HCT116 (cell line): ENCODE results near the gene SOX6. TPM values are rescaled to one million over a fixed set of nuclear protein-coding genes. Genes with fewer than 3 reads are reported as not detected.

Experiments used
- ATAC-seq: fragments of 200-7000 bp; cut with Tn5 transposase; 2 replicates; pipeline ENCODE4 v1.9.1; 2020; ENCODE audit warnings: mild to moderate bottlenecking, moderate library complexity
- BruUV-seq: library from RNA; stranded (reverse); fragments of 400-500 nt; replicated peaks from 2 replicates; lab custom pipeline; 2021; lab: Mats Ljungman, UMichigan
- CTCF ChIA-PET: fragments of 300-600 bp; sonication (Branson Sonifier 250); formaldehyde crosslinking; loops from one replicate; lab custom pipeline; 2021; ENCODE audit warnings: antibody characterized with exemption; lab: Charles Lee
- POLR2A ChIA-PET: fragments of 300-600, 350-600 bp; sonication (Branson Sonifier 250); formaldehyde crosslinking; loops from one replicate; lab custom pipeline; 2021; ENCODE audit warnings: antibody characterized with exemption; lab: Charles Lee
- RAD21 ChIA-PET, 2 experiments: fragments of 300-600 bp; sonication (Branson Sonifier 250); formaldehyde crosslinking; loops; one replicate each; lab custom pipeline; 2023; ENCODE audit warnings: low total read pairs in 2 of 2; ENCODE audit not compliant: uncharacterized antibody in 2 of 2, unreplicated experiment in 2 of 2, low non-redundant PET in 1 of 2; lab: Charles Lee
- DNase-seq: peaks from one replicate; pipeline ENCODE4 v3.0.0-alpha.2; 2010; ENCODE audit warnings: low read depth, low spot score
- H2AFZ ChIP-seq: fragments of 200-600 bp; shearing (Covaris generic), sonication (generic); 2 replicates; pipeline ENCODE4 v1.6.1; 2017; ENCODE audit warnings: low read depth, mixed run types, mixed read lengths, antibody characterized with exemption, low read length; ENCODE audit not compliant: poor library complexity, severe bottlenecking
- H3K27ac ChIP-seq: 2 replicates; pipeline ENCODE4 v1.5.1; 2012; ENCODE audit warnings: low read depth, low read length
- H3K27me3 ChIP-seq: fragments of 200-600 bp; sonication (generic); 2 replicates; pipeline ENCODE4 v1.6.1; 2016; ENCODE audit warnings: mixed run types, low read length, mixed read lengths; ENCODE audit not compliant: insufficient read depth
- H3K36me3 ChIP-seq, 2 experiments: fragments of 200-500 bp in 1 of 2; fragments of 200-600 bp in 1 of 2; sonication (Bioruptor generic) in 1 of 2; sonication (generic) in 1 of 2; 2 replicates each; pipeline versions ENCODE4 v1.5.1 to v1.6.1; 2014 to 2016; ENCODE audit warnings: low read length in 2 of 2, inconsistent platforms in 1 of 2, mixed read lengths in 1 of 2, mixed run types in 1 of 2; ENCODE audit not compliant: insufficient read depth in 2 of 2, control insufficient read depth in 1 of 2
- H3K4me1 ChIP-seq, 2 experiments: fragments of 200-600 bp in 1 of 2; sonication (generic) in 1 of 2; 2 replicates each; pipeline versions ENCODE4 v1.5.1 to v1.6.1; 2012 to 2017; ENCODE audit warnings: low read length in 2 of 2, inconsistent platforms in 1 of 2, mild to moderate bottlenecking in 1 of 2, mixed read lengths in 1 of 2, mixed run types in 1 of 2, moderate library complexity in 1 of 2; ENCODE audit not compliant: insufficient read depth in 2 of 2, control insufficient read depth in 1 of 2
- H3K4me2 ChIP-seq: fragments of 200-600 bp; sonication (generic); 2 replicates; pipeline ENCODE4 v1.6.1; 2017; ENCODE audit warnings: mixed run types, low read length, mixed read lengths
- H3K4me3 ChIP-seq, 2 experiments: fragments of 200-600 bp in 1 of 2; sonication (generic) in 1 of 2; replicated peaks in 1 of 2; 2 replicates each; pipeline ENCODE4 v1.5.1; 2011 to 2016; ENCODE audit warnings: low read length in 2 of 2, control low read depth in 1 of 2, low read depth in 1 of 2, mild to moderate bottlenecking in 1 of 2, mixed read lengths in 1 of 2, mixed run types in 1 of 2
- H3K79me2 ChIP-seq: fragments of 200-600 bp; sonication (generic); 2 replicates; pipeline ENCODE4 v1.6.1; 2017; ENCODE audit warnings: mild to moderate bottlenecking, mixed run types, low read length, moderate library complexity, mixed read lengths; ENCODE audit not compliant: insufficient read depth
- H3K9ac ChIP-seq: fragments of 200-600 bp; sonication (generic); 2 replicates; pipeline ENCODE4 v1.6.1; 2016; ENCODE audit warnings: low read length, mixed read lengths
- H3K9me2 ChIP-seq: fragments of 200-600 bp; sonication (generic), shearing (Covaris generic); 2 replicates; pipeline ENCODE4 v1.6.1; 2017; ENCODE audit warnings: mixed run types, mild to moderate bottlenecking, moderate library complexity; ENCODE audit not compliant: insufficient read depth
- H3K9me3 ChIP-seq, 2 experiments: fragments of 200-500 bp in 1 of 2; fragments of 200-600 bp in 1 of 2; sonication (Bioruptor generic) in 1 of 2; sonication (generic) in 1 of 2; 2 replicates each; pipeline ENCODE4 v1.6.1; 2014 to 2017; ENCODE audit warnings: low read length in 2 of 2, mixed read lengths in 2 of 2, inconsistent platforms in 1 of 2, low read depth in 1 of 2, mild to moderate bottlenecking in 1 of 2, mixed run types in 1 of 2, moderate library complexity in 1 of 2; ENCODE audit not compliant: control insufficient read depth in 1 of 2, insufficient read depth in 1 of 2
- H4K20me1 ChIP-seq: fragments of 200-600 bp; sonication (generic), shearing (Covaris generic); 2 replicates; pipeline ENCODE4 v1.6.1; 2017; ENCODE audit warnings: mixed run types, mild to moderate bottlenecking, moderate library complexity; ENCODE audit not compliant: insufficient read depth
- ATF3 ChIP-seq: IDR thresholded peaks from 2 replicates; pipeline ENCODE4 v1.6.1; 2012
- CEBPB ChIP-seq: IDR thresholded peaks from 2 replicates; pipeline ENCODE4 v1.6.1; 2012; ENCODE audit warnings: low read depth
- EGR1 ChIP-seq: IDR thresholded peaks from 2 replicates; pipeline ENCODE4 v1.6.1; 2012; ENCODE audit warnings: low read depth
- FOSL1 ChIP-seq: IDR thresholded peaks from 2 replicates; pipeline ENCODE4 v1.6.1; 2012; ENCODE audit warnings: low read depth
- POLR2A ChIP-seq: IDR thresholded peaks from 2 replicates; pipeline ENCODE4 v1.7.0; 2011; ENCODE audit warnings: borderline replicate concordance; ENCODE audit not compliant: insufficient read depth, insufficient read length; ENCODE audit errors: extremely low read depth
- POLR2AphosphoS5 ChIP-seq: IDR thresholded peaks from 2 replicates; pipeline ENCODE4 v1.6.1; 2011; ENCODE audit warnings: mild to moderate bottlenecking, low read depth, low read length, moderate library complexity
- RAD21 ChIP-seq: IDR thresholded peaks from 2 replicates; pipeline ENCODE4 v1.6.1; 2012; ENCODE audit warnings: low read depth, mild to moderate bottlenecking
- REST ChIP-seq: IDR thresholded peaks from 2 replicates; pipeline ENCODE4 v1.6.1; 2012; ENCODE audit warnings: low read depth
- SIN3A ChIP-seq: IDR thresholded peaks from 2 replicates; pipeline ENCODE4 v1.6.1; 2012; ENCODE audit warnings: low read depth
- SP1 ChIP-seq: IDR thresholded peaks from 2 replicates; pipeline ENCODE4 v1.6.1; 2012; ENCODE audit warnings: low read depth
- TCF7L2 ChIP-seq: IDR thresholded peaks from 2 replicates; pipeline ENCODE4 v1.7.0; 2011; ENCODE audit warnings: borderline replicate concordance, inconsistent platforms; ENCODE audit not compliant: insufficient read depth, insufficient read length; ENCODE audit errors: extremely low read depth
- YY1 ChIP-seq: IDR thresholded peaks from 2 replicates; pipeline ENCODE4 v1.6.1; 2011; ENCODE audit warnings: low read length, low read depth, moderate library complexity, mild to moderate bottlenecking; ENCODE audit not compliant: insufficient replicate concordance; ENCODE audit errors: extremely low read depth
- ZNF274 ChIP-seq: fragments of 200-500 bp; sonication (Bioruptor generic); IDR thresholded peaks from 2 replicates; pipeline ENCODE4 v1.6.1; 2014; ENCODE audit warnings: mild to moderate bottlenecking, low read depth, low read length, inconsistent platforms
- intact Hi-C: fragments of 100-400 bp; cut with micrococcal nuclease; formaldehyde crosslinking; loops from 2 replicates; pipeline ENCODE4 v1.10.0; 2022
- total RNA-seq: library from RNA; stranded (reverse); gene quantifications from one replicate; pipeline ENCODE4 v1.2.1, GENCODE V29; 2021; ENCODE audit not compliant: unreplicated experiment

The SOX6 gene
- total RNA-seq, 1 experiment from 2014 or later = 0.81 TPM

GRCh38 chr11:16266021-16266420, 90.3 kb downstream of the SOX6 start:
- Histone ChIP-seq H3K9me3 (no peaks in the 10 kb centered on the region), H3K36me3 (no peaks in the 10 kb centered on the region), H3K9ac (no peak overlapping the region), H3K27ac (no peak overlapping the region), H2AFZ (no peak overlapping the region), H3K4me1 (no peaks in the 10 kb centered on the region), H3K9me2 (no peaks in the 10 kb centered on the region), H3K79me2 (no peaks in the 10 kb centered on the region), H3K4me2 (no peak overlapping the region), H3K4me3 (no peak overlapping the region), H3K27me3 (peaks cover 12% of the 10 kb centered on the region; the same call in 1 of the 2 replicates), H4K20me1 (no peaks in the 10 kb centered on the region)
- no peak for ATAC-seq
- no peak for DNase-seq
- no TSS peak for BruUV-seq
- CTCF ChIA-PET = no interaction called here
- intact Hi-C loops = no loop called here
- TF ChIP-seq REST = no peak
- TF ChIP-seq FOSL1 = no peak
- TF ChIP-seq CEBPB = no peak
- no peak for TF ChIP-seq POLR2A
- TF ChIP-seq TCF7L2 = no peak
- TF ChIP-seq EGR1 = no peak
- TF ChIP-seq ZNF274 = no peak
- no peak for TF ChIP-seq SIN3A
- RAD21 ChIA-PET = no interaction called here
- POLR2A ChIA-PET = no interaction called here

GRCh38 chr11:16265022-16265421, 91.3 kb downstream of the SOX6 start:
- H3K4me1 ChIP-seq = no peaks in the 10 kb centered on the region
- no peaks in the 10 kb centered on the region for H3K9me2 ChIP-seq
- no peaks in the 10 kb centered on the region for H4K20me1 ChIP-seq
- intact Hi-C loops = no loop called here
- H3K36me3 ChIP-seq = no peaks in the 10 kb centered on the region
- TF ChIP-seq CEBPB (no peak), ATF3 (no peak), SP1 (no peak), EGR1 (no peak), FOSL1 (no peak), REST (no peak), YY1 (no peak), POLR2A (no peak), POLR2AphosphoS5 (no peak), RAD21 (no peak)
- no peak overlapping the region for H3K4me3 ChIP-seq
- DNase-seq (no peak), ATAC-seq (no peak)
- BruUV-seq = no TSS peak
- no peak overlapping the region for H3K4me2 ChIP-seq
- H3K9me3 ChIP-seq = no peaks in the 10 kb centered on the region
- no peak overlapping the region for H3K27ac ChIP-seq
- H3K79me2 ChIP-seq = no peaks in the 10 kb centered on the region
- no peak overlapping the region for H2AFZ ChIP-seq
- ChIA-PET CTCF (no interaction called here), POLR2A (no interaction called here), RAD21 (no interaction called here)
- H3K27me3 ChIP-seq = peaks cover 12% of the 10 kb centered on the region; the same call in 1 of the 2 replicates
- H3K9ac ChIP-seq = no peak overlapping the region
